Measurements from ENCODE around the gene LMBR1.
A peak's percentile ranks its signal among the peaks of the same experiment; 100 is the strongest.
"Not testable (repeated sequence)": the region's sequence is repeated elsewhere in the genome, so short reads cannot be mapped to it uniquely, and the experiment has no call there.

The LMBR1 gene, protein sequence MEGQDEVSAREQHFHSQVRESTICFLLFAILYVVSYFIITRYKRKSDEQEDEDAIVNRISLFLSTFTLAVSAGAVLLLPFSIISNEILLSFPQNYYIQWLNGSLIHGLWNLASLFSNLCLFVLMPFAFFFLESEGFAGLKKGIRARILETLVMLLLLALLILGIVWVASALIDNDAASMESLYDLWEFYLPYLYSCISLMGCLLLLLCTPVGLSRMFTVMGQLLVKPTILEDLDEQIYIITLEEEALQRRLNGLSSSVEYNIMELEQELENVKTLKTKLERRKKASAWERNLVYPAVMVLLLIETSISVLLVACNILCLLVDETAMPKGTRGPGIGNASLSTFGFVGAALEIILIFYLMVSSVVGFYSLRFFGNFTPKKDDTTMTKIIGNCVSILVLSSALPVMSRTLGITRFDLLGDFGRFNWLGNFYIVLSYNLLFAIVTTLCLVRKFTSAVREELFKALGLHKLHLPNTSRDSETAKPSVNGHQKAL

DNA sequence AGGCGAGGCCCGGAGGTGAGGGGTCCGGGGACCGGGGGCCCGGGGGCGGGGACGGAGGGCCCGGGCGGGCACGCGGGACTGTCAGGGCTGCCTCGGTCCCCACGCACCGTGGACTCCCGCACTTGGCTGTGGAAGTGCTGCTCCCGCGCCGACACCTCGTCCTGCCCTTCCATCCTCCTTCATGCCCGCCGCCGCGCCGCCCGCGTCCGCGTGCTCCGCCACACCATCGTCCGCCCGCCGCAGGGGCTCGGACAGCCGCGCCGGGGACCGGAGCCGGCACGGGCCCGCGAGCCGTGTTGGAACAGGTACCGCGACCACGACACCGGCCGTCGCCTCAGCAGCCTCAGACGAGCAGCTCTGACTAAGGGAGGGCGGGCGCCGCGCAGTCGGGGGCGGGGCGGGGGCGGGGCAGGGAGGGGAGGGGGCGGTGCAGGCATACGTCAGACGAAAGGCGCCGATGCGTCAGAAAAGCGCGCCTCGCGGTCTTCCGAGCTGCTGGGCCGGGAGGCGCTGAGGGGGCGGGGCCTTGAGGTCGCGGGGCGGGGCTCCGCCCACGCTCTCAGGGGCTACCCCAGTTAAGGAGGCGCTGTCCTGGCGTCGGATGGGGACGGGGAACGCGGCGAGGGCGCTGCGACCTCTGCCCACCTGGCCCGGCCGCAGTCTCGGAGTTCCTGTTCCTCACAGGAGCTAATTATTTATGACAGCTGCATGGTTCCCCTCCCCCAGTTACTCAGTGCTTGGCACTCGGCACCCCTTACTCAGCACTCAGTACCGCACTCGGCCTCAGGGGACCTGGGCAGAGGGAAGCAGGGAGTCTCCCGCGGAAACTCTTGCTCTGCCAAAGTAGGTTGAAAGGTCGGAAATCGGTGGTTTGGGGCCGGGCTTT, at the start of gene LMBR1:
TSS of gene LMBR1 (minus strand) at position 363 of the 886 bp plus-strand sequence. CDS start at position 173, 190 bp downstream.
- DNase-seq: peak; percentile 98

DNA sequence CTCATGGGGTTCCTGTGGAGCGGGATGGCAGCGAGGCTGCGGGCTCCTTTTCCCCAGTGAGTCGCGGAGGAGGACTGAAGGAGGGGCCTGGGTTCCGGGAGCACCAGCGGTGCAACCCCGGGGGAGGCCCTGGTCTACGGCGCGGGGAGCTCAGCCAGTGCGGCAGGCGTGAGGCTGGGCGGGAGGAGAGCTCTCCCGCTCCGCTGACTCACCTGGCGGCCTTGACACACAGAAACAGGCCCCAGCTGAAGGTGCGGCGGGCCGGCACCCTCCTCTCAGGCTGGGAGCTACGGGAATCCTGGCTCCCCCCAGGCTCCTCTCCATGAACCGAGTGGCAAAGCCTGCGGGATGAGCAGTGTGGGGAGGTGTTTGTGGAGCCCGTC, 49.7 kb upstream of the LMBR1 start:
- no peak for DNase-seq

DNA sequence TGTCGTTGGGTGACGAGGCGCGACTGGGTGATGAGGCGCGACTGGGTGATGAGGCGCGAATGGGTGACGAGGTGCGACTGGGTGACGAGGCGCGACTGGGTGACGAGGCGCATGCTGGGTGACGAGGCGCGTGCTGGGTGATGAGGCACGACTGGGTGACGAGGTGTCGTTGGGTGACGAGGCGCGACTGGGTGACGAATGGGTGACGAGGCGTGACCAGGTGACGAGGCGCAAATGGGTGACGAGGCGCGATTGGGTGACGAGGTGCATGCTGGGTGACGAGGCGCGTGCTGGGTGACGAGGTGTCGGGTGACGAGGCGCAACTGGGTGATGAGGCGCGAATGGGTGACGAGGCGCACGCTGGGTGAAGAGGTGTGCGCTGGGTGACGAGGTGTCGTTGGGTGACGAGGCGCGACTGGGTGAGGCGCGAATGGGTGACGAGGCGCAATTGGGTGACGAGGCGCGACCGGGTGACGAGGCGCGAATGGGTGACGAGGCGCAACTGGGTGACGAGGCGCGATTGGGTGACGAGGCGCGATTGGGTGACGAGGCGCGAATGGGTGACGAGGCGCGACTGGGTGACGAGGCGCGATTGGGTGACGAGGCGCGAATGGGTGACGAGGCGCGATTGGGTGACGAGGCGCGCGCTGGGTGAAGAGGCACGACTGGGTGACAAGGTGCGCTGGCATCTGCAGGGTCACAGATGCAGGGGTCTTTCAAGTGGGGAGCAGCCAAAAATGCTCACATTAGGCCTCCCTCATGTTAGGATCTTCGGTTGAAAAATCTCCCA, 48.6 kb upstream of the LMBR1 start:
- DNase-seq: no peak

DNA sequence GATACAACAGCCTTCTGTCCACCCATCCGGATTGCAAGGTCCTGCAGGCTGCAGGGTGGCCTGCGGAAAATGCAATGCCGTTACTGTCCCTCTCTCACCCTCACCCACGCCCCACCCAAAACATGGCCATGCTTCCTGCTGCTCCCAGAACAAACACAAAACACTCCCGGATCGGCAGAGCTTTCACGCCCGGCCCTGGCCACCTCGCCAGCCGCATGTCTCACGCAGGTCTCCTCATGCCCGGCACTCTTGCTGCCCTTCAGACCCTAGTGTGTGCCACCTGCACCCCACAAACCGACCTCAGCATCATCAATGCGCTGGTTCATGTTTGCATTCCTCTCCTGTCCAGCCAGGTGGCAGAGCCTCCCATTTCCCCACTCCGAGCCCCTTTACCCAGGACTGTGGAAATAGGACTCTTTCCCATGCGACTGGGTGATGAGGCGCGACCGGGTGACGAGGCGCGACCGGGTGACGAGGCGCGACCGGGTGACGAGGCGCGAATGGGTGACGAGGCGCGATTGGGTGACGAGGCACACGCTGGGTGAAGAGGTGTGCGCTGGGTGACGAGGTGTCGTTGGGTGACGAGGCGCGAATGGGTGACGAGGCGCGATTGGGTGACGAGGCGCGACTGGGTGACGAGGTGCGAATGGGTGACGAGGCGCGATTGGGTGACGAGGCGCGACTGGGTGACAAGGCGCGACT, 47.6 kb upstream of the LMBR1 start:
- DNase-seq: no peak

DNA sequence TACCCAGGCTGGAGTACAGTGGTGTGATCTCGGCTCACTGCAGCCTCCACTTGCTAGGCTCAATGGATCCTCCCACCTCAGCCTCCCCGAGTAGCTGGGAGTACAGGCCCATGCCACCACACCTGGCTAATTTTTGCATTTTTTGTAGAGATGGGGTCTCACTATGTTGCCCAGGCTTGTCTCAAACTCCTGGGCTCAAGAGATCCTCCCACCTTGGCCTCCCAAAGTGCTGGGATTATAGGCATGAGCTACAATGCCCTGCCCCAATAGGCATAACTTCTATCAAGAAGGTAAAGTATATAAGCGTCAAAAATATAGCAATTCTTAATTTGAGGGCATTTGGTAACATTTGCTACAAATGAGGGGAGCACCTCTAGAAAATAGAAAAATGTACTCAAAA, 43.8 kb upstream of the LMBR1 start:
- not testable (repeated sequence) for DNase-seq

DNA sequence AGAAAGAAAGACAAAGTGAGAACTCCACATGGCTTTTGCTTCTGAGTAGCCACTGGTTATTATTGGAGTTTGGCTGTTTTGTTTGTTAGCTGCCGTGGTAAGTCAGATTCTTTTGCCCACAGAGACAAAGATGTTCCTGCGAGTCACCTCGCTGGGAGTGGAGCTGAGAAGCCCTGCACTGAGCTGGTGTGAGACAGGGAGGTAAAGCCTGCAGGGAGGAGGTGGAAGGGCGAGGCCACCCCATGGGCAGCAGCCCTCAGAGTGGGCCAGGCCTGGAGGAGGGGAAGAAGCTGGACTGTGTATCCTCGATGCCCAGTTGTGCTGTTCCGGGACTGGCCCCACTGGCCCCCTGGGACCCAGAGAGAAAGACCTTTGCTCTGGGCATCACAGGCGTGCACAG, 42.3 kb upstream of the LMBR1 start:
- no peak for DNase-seq

DNA sequence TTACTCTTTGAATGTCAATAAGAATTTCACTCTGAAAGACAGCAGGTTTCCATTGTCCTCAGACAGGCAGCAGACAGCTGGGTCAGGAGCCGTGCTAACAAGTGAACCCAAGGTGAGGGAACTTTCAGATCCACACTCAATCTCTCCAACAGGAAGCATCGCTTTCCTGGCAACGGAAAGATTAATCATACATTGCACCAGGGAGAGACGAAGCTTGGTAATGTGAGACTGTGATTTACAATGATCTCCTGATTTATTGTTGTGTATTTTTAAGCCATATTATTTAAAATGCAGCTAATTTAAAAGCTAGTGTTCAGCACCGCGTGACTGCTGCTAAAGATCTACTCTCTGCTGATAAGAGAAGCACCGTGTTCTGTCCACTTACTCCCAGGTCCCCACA, 39.0 kb upstream of the LMBR1 start:
- DNase-seq: no peak

DNA sequence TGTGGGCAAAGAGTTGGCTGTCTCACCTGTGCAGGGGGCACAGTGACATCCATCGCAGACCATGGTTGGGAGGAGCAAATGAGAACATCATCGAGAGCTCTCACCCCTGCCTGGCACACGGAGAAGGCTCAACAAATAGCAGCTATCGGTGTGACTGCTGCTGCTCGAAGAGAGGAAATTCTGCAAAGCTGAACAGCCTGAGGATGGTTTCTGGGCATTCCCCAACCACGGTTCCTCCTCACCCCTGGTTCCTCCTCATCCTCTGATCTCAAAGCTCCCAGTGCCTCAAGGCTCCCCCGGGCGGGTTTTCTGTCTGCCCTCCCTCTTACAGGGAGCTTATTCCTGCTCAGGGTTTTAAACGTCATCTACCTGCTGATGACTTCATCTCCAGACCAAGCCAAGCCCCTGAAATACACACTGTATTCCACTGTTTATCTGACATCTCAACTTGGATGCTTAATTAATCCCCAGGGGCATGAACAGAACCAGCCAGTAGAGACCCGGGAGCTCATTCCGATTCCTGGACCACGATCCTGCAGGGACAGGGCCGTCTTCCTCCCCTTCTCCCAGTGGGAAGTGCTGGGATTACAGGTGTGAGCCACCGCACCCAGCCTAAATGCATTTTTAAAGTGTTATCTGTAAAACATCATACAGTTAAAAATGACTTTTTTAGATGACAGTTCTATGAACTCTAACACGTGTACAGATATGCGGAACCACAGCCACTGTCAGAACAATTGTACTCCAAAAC, 37.0 kb upstream of the LMBR1 start:
- no peak for DNase-seq

DNA sequence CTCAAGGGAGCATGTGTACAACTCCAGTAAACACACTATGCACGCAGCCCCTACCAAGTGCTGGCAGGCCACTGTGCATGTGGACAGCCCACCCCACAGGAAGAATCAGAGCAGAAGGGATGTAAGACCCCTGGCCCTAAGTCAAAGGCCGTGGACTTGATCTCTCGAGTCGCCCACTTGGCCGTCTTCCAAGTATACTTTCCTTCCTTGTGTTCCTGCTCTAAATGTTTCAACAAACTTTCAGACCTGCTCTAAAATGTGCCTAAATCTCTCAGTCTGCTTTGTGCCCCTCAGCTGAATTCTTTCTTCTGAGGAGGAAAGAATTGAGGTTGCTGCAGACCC, 35.4 kb upstream of the LMBR1 start:
- no peak for DNase-seq

DNA sequence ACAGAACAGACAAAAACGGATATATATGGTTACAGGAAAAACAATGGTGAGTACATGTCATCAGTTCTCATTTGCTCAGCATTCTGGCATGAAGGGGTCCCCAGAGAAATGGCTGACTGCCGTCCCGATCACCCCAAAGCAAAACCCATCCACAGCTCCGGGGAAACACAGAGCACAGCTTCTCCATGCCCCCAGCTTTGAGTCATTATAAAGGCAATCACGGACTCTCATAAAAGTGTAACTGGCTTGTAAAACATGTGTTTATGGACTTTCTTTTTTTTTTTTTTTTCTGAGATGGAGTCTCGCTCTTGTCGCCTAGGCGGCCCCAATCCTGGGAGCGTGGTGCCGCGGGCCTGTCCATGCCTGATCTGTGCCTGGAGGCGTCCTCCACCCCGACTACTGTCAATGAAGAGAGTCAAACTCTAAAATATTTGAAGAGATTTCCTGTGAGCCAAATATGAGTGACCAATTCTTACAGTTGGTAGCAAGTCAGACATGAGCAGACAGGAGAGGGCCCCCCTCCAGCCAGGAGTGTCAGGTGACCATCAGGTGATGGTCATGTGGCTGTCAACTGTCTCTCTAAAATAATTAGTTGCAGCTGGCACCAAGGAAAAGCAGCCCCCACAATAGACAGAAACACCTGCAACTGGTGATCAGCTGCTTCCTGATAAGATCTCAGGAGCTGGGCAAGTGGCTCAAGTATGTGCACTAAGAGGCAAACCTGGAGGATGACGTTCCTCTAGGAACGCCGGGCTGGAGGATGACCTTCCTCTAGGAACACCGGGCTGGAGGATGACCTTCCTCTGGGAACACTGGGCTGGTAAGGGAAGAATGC, 34.8 kb upstream of the LMBR1 start:
- peak; percentile 40 for DNase-seq

DNA sequence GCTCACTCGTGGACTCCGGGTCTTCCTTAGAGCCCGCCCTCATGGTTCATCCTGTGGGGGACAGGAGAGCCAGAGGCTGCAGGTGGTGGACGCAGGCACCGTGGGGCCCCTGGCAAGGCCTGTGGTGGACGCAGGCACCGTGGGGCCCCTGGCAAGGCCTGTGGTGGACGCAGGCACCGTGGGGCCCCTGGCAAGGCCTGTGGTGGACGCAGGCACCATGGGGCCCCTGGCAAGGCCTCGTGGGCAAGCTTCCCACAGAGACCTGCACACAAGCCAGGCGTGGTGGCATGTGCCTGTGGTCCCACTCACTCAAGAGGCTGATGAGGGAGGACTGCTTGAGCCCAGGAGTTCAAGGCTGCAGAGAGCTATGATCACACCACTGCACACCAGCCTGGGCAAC, 32.8 kb upstream of the LMBR1 start:
- DNase-seq: not testable (repeated sequence)

DNA sequence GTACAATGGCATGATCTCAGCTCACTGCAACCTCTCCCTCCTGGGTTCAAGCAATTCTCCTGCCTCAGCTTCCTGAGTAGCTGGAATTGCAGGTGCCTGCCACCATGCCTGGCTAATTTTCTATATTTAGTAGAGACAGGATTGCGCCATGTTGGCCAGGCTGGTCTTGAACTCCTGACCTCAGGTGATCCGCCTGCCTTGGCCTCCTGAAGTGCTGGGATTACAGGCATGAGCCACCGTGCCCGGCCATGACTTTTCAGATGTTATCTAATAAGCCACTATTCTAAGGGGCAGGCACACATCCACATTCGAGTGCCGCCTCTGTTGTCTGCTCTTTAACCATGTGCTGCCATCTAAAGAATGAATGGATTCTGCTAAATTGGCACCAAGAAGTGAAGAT, 29.3 kb upstream of the LMBR1 start:
- not testable (repeated sequence) for DNase-seq

DNA sequence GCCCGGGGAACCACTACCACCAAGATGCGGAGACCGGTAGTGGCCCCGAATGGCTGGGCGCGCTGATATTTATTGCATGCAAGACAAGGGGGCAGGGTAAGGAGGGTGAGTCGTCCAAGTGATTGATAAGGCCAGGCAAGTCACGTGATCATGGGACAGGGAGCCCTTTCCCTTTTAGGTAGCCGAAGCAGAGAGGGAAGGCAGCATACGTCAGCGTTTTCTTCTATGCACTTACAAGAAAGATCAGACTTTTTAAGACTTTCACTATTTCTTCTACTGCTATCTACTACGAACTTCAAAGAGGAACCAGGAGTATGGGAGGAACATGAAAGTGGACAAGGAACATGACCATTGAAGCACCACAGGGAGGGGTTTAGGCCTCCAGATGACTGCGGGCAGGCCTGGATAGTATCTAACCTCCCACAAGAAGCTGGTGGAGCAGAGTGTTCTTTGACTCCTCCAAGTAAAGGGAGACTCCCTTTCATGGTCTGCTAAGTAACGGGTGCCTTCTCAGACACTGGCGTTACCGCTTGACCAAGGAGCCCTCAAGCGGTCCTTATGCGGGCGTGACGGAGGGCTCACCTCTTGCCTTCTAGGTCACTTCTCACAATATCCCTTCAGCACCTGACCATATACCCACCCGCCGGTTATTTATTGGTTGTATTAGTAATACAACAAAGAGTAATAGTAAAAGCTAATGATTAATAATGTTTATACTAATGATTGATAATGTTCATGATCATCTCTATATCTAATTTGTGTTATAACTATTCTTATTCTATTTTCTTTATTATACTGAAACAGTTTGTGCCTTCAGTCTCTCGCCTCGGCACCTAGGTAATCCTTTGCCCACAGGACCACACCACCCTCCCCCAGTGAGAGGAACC, 27.7 kb upstream of the LMBR1 start:
- DNase-seq: not testable (repeated sequence)

DNA sequence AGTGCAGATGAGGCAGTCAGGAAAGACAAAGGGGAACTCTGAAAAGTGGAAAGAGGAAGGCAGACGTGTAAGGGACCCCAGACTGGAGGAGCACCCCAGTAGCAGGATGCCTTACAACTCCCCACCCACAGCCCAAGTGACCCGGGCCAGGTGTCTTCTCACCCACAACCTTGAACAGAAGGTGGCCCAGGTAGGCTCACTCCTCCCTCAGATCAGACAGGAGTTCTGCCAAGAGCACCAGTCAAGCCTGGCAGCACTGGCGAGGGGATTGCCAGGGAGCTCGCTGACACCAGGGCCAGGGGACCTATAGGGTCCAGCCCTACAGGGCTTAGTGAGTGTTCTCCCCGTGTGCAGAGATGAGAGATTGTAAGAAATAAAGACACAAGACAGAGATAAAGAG, 27.1 kb upstream of the LMBR1 start:
- no peak for DNase-seq

DNA sequence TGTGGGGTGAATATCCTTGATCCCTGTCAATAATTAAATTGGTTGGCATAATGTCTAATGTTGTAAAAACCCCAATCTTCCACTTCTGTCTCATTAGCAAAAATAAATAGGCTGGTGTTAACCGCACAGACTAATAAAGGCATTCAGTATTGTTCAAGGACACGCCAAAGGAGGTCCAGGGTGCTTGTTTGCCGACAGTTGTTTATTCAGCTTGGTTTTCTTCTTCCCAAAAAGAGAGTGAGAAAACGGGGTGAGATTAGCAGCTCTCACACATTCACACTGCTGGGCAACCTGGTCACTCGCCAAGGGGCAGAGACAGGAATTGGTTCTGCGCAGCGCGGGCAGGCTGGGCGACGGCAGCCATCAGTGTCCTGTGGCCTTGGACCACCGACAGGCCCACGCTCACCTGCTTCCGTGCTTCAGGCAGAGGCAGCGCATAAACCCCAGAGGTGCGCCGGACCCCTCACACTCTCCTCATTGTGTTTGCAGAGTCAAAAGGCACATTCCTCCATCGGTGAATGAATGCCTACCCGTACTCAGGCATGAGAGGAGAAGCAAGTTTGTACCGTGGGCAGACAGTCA, 26.2 kb upstream of the LMBR1 start:
- no peak for DNase-seq

DNA sequence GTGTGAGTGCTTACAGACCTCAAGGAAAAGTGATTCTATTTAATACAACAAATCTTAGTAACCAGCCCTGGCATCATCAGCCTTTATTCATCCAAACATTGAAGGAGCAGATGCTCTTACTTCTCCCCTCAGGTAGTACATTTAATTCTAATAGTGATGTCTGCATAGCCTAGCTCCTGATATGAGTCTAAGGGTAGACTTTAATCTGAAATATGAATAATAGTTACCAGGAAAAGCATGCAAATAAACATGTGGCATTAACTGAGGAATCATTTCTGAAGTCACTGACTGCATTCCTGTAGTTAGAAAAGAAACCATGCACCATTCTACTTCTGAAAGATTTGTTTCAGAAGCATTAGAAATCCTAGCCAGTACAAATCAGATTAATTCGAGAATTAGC, 25.7 kb upstream of the LMBR1 start:
- no peak for DNase-seq

DNA sequence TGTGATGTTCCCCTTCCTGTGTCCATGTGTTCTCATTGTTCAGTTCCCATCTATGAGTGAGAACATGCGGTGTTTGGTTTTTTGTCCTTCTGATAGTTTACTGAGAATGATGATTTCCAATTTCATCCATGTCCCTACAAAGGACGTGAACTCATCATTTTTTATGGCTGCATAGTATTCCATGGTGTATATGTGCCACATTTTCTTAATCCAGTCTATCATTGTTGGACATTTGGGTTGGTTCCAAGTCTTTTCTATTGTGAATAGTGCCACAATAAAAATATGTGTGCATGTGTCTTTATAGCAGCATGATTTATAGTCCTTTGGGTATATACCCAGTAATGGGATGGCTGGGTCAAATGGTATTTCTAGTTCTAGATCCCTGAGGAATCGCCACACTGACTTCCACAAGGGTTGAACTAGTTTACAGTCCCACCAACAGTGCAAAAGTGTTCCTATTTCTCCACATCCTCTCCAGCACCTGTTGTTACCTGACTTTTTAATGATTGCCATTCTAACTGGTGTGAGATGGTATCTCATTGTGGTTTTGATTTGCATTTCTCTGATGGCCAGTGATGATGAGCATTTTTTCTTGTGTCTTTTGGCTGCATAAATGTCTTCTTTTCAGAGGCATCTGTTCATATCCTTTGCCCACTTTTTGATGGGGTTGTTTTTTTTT, 16.7 kb upstream of the LMBR1 start:
- DNase-seq: not testable (repeated sequence)

DNA sequence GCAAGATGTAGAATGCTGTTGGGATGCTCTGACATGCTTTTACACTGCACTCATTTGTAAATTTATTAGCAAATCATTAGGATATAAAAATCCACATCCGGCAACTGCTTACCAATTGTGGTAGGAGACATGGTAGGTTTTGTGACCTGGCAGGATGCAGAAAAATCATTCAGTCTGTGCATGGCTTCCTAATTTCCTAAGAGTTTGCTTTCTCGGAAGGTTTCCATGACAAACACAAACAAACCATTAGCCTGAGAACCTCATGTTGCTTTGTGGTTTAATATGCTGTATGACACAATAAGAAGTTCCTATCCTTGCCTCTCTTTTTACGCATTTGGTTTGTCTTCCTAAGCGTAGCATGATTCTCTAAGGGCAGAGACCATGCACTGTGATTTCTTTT, 14.7 kb upstream of the LMBR1 start:
- no peak for DNase-seq

DNA sequence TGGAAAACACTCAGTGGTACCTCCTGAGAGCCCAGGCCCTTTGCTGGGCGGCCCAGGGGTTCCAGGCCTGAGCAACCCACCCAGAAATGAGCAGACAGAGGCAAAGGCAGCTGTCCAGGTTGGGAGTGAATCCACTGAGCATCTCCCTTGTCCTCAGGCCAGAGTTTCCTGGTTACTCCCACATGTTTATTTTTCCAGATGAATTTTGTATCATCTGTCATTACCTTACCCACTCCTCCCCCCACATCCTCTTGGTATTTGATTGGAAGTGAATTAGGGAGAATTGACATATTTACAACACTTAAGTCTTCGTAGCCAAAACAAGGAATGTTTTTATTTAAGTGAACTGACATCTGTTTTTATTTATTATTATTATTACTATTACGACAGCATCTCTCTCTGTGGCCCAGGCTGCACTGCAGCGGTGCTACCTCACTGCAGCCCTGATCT, 13.2 kb upstream of the LMBR1 start:
- DNase-seq: no peak

Measured in RPMI8226 (cell line).